Spleen (tissue), 11 donors: Measurements from ENCODE around the gene NOXO1. TPM values are rescaled to one million over a fixed set of nuclear protein-coding genes. Genes with fewer than 3 reads are reported as not detected.

Source experiments
- DNase-seq: peaks from one replicate; pipeline ENCODE4 v3.0.0-alpha.2; 2020
- H3K27ac ChIP-seq, 8 donors: fragments of 200-600 bp; sonication (generic) in 7 of 8; 1 replicate in 4 of 8; 2 replicates in 4 of 8; pipeline versions ENCODE4 v1.5.0 to v1.8.0; 2016 to 2021; ENCODE audit warnings: inconsistent platforms in 4 of 8, mild to moderate bottlenecking in 4 of 8, moderate library complexity in 1 of 8
- H3K27me3 ChIP-seq, 7 donors: fragments of 200-600 bp; sonication (generic) in 6 of 7; replicated peaks in 1 of 7; 1 replicate in 4 of 7; 2 replicates in 3 of 7; pipeline versions ENCODE4 v1.5.0 to v1.8.0; 2016 to 2021; ENCODE audit warnings: inconsistent platforms in 3 of 7, mild to moderate bottlenecking in 1 of 7
- H3K36me3 ChIP-seq, 6 donors: fragments of 200-600 bp; sonication (generic) in 5 of 6; 1 replicate in 4 of 6; 2 replicates in 2 of 6; pipeline versions ENCODE4 v1.5.0 to v1.8.0; 2016 to 2021; ENCODE audit warnings: inconsistent platforms in 2 of 6
- H3K4me1 ChIP-seq, 6 donors: fragments of 200-600 bp; sonication (generic) in 5 of 6; 1 replicate in 3 of 6; 2 replicates in 3 of 6; pipeline versions ENCODE4 v1.5.0 to v1.8.0; 2016 to 2021; ENCODE audit warnings: inconsistent platforms in 3 of 6
- H3K4me3 ChIP-seq, 8 donors: fragments of 200-600 bp; sonication (generic) in 7 of 8; 1 replicate in 4 of 8; 2 replicates in 4 of 8; pipeline versions ENCODE4 v1.5.0 to v1.8.0; 2016 to 2021; ENCODE audit warnings: inconsistent platforms in 4 of 8, mild to moderate bottlenecking in 4 of 8, moderate library complexity in 2 of 8
- H3K9me3 ChIP-seq, 8 donors: fragments of 200-600 bp; sonication (generic) in 7 of 8; 1 replicate in 4 of 8; 2 replicates in 4 of 8; pipeline versions ENCODE4 v1.5.0 to v1.8.0; 2016 to 2021; ENCODE audit warnings: inconsistent platforms in 4 of 8
- CTCF ChIP-seq, 11 experiments: fragments of 200-600 bp in 7 of 11; fragments of 450-650 bp in 4 of 11; sonication (generic) in 4 of 11; IDR thresholded peaks in 8 of 11; conservative IDR thresholded peaks in 3 of 11; 1 replicate in 7 of 11; 2 replicates in 4 of 11; pipeline versions ENCODE4 v1.4.0 to v1.8.0; 2016 to 2021; ENCODE audit warnings: antibody characterized with exemption in 11 of 11, inconsistent platforms in 4 of 11, mild to moderate bottlenecking in 1 of 11
- POLR2A ChIP-seq, 3 donors: fragments of 450-650 bp; IDR thresholded peaks; one replicate each; pipeline ENCODE4 v1.5.1; 2017; ENCODE audit warnings: antibody characterized with exemption in 3 of 3, mild to moderate bottlenecking in 1 of 3
- POLR2AphosphoS5 ChIP-seq, 3 donors: sonication (generic); formaldehyde crosslinking; IDR thresholded peaks; one replicate each; pipeline ENCODE4 v1.5.1; 2017; ENCODE audit warnings: antibody characterized with exemption in 3 of 3
- WGBS, 5 donors: extraction: QIAGEN DNeasy Blood & Tissue Kit in 3 of 5; methylation state at CpG; one replicate each; pipeline versions ENCODE4 v1.1.5 to v1.1.7; 2013 to 2018; 5-methylcytosine and 5-hydroxymethylcytosine counted together
- intact Hi-C: fragments of 100-400 bp; cut with DNase I; formaldehyde crosslinking; loops from one replicate; pipeline ENCODE4 v1.15.0; 2023; ENCODE audit warnings: low total_unique reads
- polyA plus RNA-seq, 3 donors: library from polyadenylated mRNA; stranded (reverse); fragments of 200-250 nt; gene quantifications; one replicate each; pipeline ENCODE4 v1.2.1, GENCODE V29; 2013
- total RNA-seq, 7 donors: library from RNA; depleted of rRNA in 3 of 7; stranded (reverse); fragments of >200 nt in 3 of 7; fragmentation: NEBNext Ultra II Directional in 4 of 7; extraction: Animal tissue kit (Norgen Biotek cat#: 25700) in 4 of 7; gene quantifications; one replicate each; pipeline versions ENCODE4 v1.1.0 to v1.2.1, GENCODE V29; 2016 to 2021
- donor health status: healthy with polysubstance abuse.
- donor health status: DM: no; HTN: no; CAD: no; lungs with moderate emphysema.
- donor health status: DM: no; HTN: no; CAD: no.
- donor health status: Bipolar disorder and iron deficiency.
- donor health status: healthy.
- donor health status: DM: no; HTN: no; CAD: no.
- donor health status: DM: yes; HTN: yes; CAD: no.

Gene NOXO1
- total and polyA plus RNA-seq, 10 donors, result 0.30 to 1.4 (median 0.82) TPM; not detected in 4

GRCh38 chr16:2019518-2019920 lies 38.2 kb upstream of the NOXO1 start, which contains the start of gene NPW:
Gene NPW, plus strand, starts transcription at chr16:2019785.
- 1 to 14% (median 3%) methylated on average over 5 to 33 of the region's 33 CpGs for WGBS, 5 donors
- Histone ChIP-seq H3K9me3 (no peaks in the 10 kb centered on the region), H3K27ac (no peak within 1 kb of the TSS), H3K4me1 (peaks cover 26 to 44% (median 36%) of the 10 kb centered on the region in 6 donors), H3K27me3 (peaks cover 0 to 64% (median 32%) of the 10 kb centered on the region in 7 donors), H3K4me3 (peak within 1 kb of the TSS in 6 of 8 donors; percentile 8 to 50 (median 13)), H3K36me3 (no peaks in the 10 kb centered on the region)
- TF ChIP-seq CTCF (IDR thresholded peaks at IDR 0.05 in 8 of 11, conservative IDR thresholded peaks at IDR 0.05 in 3 of 11) (no peak), POLR2A (IDR thresholded peaks at IDR 0.05) (no peak), POLR2AphosphoS5 (IDR thresholded peaks at IDR 0.05) (no peak)
- peak; percentile 74 for DNase-seq
- intact Hi-C loops, result no loop called here

DNA sequence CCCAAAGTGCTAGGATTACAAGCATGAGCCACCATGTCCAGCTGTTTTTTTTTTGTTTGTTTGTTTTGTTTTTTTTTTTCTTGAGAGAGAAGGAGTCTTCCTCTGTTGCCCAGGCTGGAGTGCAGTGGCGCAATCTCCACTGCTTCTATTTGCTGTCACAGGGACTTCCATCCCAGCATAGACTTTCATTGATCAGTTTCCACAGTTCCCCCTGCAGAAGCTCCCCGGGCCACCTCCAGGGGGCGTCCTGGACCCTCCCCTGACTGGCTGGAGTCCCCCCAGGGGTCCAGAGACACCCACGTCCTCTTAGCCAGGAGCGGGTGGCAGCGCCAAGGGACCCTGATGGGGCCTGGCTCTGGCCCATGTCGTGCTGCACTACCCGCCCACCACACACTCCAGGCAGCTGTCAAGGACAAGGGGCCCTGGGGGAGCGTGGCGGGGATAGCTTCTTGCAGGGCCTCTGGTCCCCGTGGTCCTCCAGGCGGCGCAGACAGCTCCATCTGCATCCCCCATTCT lies 35.2 kb upstream of the NOXO1 start:
- intact Hi-C loops, result no loop called here
- Histone ChIP-seq H3K27ac (no peak overlapping the region), H3K4me3 (no peak overlapping the region), H3K36me3 (no peaks in the 10 kb centered on the region), H3K27me3 (peaks cover 0 to 48% (median 26%) of the 10 kb centered on the region in 7 donors), H3K9me3 (no peaks in the 10 kb centered on the region), H3K4me1 (peaks cover 8 to 21% (median 15%) of the 10 kb centered on the region in 6 donors)
- peak; percentile 65 for DNase-seq
- WGBS, 5 donors, result 30 to 43% (median 39%) methylated on average over 8 to 13 of the region's 13 CpGs
- TF ChIP-seq CTCF (IDR thresholded peaks at IDR 0.05 in 8 of 11, conservative IDR thresholded peaks at IDR 0.05 in 3 of 11) (peak in 6 of 11 experiments; percentile 15 to 54 (median 39)), POLR2A (IDR thresholded peaks at IDR 0.05) (no peak)

DNA sequence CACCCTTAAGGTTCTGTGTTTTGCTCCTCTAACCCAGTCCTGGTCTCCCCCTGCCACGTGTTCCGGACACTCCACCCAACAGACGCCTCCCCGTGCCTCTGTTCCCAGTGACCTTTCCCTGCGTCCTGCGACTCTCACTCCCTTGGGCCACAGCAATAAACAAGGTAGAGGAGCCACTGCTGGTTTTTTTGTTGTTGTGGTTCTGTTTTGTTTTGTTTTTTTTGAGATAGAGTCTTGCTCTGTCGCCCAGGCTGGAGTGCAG lies 34.6 kb upstream of the NOXO1 start:
- H3K9me3 ChIP-seq, result no peaks in the 10 kb centered on the region
- H3K4me1 ChIP-seq, result peaks cover 8 to 18% (median 15%) of the 10 kb centered on the region in 6 donors
- intact Hi-C loops, result no loop called here
- 85 to 93% (median 86%) methylated on average over 7 of the region's 7 CpGs for WGBS, 5 donors
- no peaks in the 10 kb centered on the region for H3K36me3 ChIP-seq
- peaks cover 0 to 42% (median 20%) of the 10 kb centered on the region in 7 donors for H3K27me3 ChIP-seq
- no peak overlapping the region for H3K27ac ChIP-seq
- no peak overlapping the region for H3K4me3 ChIP-seq
- TF ChIP-seq CTCF (IDR thresholded peaks at IDR 0.05 in 8 of 11, conservative IDR thresholded peaks at IDR 0.05 in 3 of 11), result no peak
- no peak for TF ChIP-seq POLR2A (IDR thresholded peaks at IDR 0.05)
- no peak for TF ChIP-seq POLR2AphosphoS5 (IDR thresholded peaks at IDR 0.05)
- no peak for DNase-seq

GRCh38 chr16:2015117-2015946 lies 34.1 kb upstream of the NOXO1 start:
- H3K36me3 ChIP-seq, result no peaks in the 10 kb centered on the region
- no peak for DNase-seq
- intact Hi-C loops, result no loop called here
- H3K9me3 ChIP-seq, result no peaks in the 10 kb centered on the region
- no peak overlapping the region for H3K4me3 ChIP-seq
- 85 to 94% (median 86%) methylated on average over 24 of the region's 24 CpGs for WGBS, 5 donors
- H3K27ac ChIP-seq, result no peak overlapping the region
- no peak for TF ChIP-seq CTCF (IDR thresholded peaks at IDR 0.05 in 8 of 11, conservative IDR thresholded peaks at IDR 0.05 in 3 of 11)
- TF ChIP-seq POLR2AphosphoS5 (IDR thresholded peaks at IDR 0.05), result no peak
- TF ChIP-seq POLR2A (IDR thresholded peaks at IDR 0.05), result no peak
- peaks cover 6 to 17% (median 15%) of the 10 kb centered on the region in 6 donors for H3K4me1 ChIP-seq
- peaks cover 0 to 37% (median 15%) of the 10 kb centered on the region in 7 donors for H3K27me3 ChIP-seq
